ENCODE results near the gene CCDC148.

CCDC148 gene

DNA sequence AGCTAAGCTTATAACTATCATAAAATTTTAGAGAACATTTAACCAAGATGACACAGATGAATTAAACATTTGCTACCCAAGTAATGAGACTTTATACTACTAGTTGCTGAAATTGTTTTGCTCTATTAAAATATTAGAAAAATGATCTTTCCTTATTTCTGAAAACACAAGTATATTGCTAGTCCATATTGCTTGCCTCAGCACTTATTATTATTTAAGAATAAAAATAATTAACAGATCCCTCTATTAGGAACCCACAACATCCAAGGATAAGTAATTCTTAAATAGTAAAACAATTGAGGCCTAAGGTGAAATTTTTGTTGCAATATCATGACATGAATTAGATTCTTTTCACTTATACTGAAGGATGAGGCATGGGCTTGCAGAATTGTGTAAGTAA, 65.2 kb downstream of the CCDC148 start:
- TF ChIP-seq, protein P1, sequence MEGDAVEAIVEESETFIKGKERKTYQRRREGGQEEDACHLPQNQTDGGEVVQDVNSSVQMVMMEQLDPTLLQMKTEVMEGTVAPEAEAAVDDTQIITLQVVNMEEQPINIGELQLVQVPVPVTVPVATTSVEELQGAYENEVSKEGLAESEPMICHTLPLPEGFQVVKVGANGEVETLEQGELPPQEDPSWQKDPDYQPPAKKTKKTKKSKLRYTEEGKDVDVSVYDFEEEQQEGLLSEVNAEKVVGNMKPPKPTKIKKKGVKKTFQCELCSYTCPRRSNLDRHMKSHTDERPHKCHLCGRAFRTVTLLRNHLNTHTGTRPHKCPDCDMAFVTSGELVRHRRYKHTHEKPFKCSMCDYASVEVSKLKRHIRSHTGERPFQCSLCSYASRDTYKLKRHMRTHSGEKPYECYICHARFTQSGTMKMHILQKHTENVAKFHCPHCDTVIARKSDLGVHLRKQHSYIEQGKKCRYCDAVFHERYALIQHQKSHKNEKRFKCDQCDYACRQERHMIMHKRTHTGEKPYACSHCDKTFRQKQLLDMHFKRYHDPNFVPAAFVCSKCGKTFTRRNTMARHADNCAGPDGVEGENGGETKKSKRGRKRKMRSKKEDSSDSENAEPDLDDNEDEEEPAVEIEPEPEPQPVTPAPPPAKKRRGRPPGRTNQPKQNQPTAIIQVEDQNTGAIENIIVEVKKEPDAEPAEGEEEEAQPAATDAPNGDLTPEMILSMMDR (IDR thresholded peaks at IDR 0.05; ENCODE audit: insufficient read depth, low read length, missing control alignments) = no peak
- ChIA-PET CTCF (no interaction called here), POLR2A (no interaction called here)
- H3K4me3 ChIP-seq (ENCODE audit: low read depth, low read length) = no peak overlapping the region
- DNase-seq (ENCODE audit: low read depth, low spot score) = no peak

DNA sequence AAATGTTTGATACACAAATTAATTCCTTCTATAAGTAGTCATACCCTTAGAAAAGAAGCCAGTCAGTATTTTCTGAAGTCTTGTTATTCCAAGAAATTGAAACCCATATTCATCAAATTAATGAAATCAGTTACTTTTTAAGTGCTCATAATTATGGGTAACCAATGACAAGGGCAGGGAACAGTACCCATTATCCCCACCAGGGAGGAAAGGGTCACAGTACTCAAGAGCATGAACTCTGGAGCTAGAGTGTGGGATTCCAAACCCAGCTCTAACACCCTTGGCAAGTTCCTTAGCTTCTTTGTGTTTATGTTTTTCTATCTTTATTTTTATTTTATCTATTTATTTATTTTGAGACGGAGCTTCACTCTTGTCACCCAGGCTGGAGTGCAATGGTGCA, 68.4 kb downstream of the CCDC148 start:
- ChIA-PET CTCF (no interaction called here), POLR2A (no interaction called here)
- TF ChIP-seq, protein P1 (IDR thresholded peaks at IDR 0.05; ENCODE audit: insufficient read depth, low read length, missing control alignments) = no peak

DNA sequence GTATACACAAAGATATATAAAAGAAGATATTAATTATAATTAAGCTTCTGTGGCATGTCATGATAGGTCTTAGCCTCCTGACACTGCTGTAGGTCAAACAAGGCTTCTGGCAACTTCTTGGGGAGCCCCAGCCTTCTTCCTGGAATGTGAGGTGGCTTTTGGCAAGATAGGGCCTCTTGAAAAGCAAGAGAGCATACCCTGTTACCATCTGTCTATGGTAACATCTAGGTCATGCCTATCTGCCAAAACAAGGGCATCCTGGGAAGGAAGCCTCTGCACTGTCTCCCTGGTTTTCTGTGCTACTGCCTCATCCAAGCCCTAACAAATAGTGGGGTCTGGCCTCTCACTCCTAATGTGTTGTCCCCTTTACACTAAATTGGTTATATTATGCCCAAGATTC, 70.9 kb downstream of the CCDC148 start:
- no peak overlapping the region for H3K4me3 ChIP-seq (ENCODE audit: low read depth, low read length)
- POLR2A ChIA-PET = no interaction called here
- CTCF ChIA-PET = no interaction called here
- TF ChIP-seq, protein P1 (IDR thresholded peaks at IDR 0.05; ENCODE audit: insufficient read depth, low read length, missing control alignments) = no peak
- no peak for DNase-seq (ENCODE audit: low read depth, low spot score)

More for the DNA sequence above, 68.4 kb downstream of the CCDC148 start:
- no peak overlapping the region for H3K4me3 ChIP-seq (ENCODE audit: low read depth, low read length)
- DNase-seq (ENCODE audit: low read depth, low spot score) = no peak

DNA sequence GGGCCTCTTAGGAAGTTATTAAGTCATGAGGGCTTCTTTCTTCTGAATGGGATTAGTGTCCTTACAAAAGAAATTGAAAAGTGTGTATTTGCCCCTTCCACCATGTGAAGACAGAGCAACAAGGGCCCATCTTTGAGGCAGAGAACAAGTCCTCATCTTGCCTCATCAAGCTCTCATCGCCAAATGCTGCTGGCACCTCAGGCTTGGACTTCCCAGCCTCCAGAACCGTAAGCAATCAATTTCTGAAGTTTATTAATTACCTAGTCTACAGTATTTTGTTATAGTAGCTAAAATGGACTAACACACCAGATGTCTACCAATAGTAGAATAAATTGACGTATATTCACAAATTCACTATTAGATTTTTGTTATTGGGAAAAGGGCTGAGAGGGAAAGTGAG, 74.6 kb downstream of the CCDC148 start:
- DNase-seq (ENCODE audit: low read depth, low spot score) = no peak
- H3K4me3 ChIP-seq (ENCODE audit: low read depth, low read length) = no peak overlapping the region
- ChIA-PET CTCF (interaction anchor here (1.2 kb wide), 1 partner anchor 372 kb away, joined by 3 read pairs; no protein-coding TSS in a partner anchor), POLR2A (no interaction called here)
- TF ChIP-seq, protein P1 (IDR thresholded peaks at IDR 0.05; ENCODE audit: insufficient read depth, low read length, missing control alignments) = no peak

DNA sequence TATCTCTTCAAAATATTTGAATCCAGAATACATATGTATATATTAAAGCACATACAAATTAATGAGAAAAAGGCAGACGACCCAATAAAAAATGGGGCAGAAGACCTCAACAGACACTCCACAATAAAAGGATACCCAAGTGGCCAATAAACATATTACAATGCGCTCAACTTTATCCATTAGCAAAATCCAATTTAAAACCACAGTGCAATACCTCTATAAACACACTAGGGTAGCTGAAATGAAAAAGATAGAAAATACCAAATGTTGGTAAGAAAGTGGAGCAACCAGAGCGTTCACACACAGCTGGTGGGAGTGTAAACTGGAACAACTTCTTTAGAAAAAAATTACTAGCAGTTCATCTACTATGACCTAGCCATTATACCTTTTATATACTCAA, 75.3 kb downstream of the CCDC148 start:
- POLR2A ChIA-PET = no interaction called here
- H3K4me3 ChIP-seq (ENCODE audit: low read depth, low read length) = no peak overlapping the region
- DNase-seq (ENCODE audit: low read depth, low spot score) = no peak
- TF ChIP-seq, protein P1 (IDR thresholded peaks at IDR 0.05; ENCODE audit: insufficient read depth, low read length, missing control alignments) = no peak
- CTCF ChIA-PET = no interaction called here

DNA sequence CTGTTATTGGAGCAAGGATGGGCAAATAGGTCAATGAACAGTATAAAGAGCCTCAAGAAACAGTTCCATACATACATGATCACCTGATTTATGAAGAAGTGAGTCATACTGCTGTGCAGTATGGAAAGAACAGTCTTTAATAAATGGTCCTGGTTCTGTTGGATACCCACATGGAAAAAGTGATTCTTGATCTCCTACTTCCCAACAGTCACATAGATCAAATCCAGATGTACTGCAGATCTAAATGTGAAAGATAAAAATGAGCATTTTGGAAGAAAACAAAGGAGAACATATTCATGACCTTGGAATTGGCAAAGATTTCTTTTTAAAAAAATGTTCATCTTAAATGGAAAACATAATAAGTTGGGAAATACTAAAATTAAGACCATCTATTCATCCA, 75.8 kb downstream of the CCDC148 start:
- no peak for DNase-seq (ENCODE audit: low read depth, low spot score)
- no peak overlapping the region for H3K4me3 ChIP-seq (ENCODE audit: low read depth, low read length)
- ChIA-PET POLR2A (no interaction called here), CTCF (no interaction called here)
- TF ChIP-seq, protein P1 (IDR thresholded peaks at IDR 0.05; ENCODE audit: insufficient read depth, low read length, missing control alignments) = no peak
